Mesothelial cell of epicardium (in vitro differentiated cells): ENCODE results near the gene HPCAL1. TPM values are rescaled to one million over a fixed set of nuclear protein-coding genes. Genes with fewer than 3 reads are reported as not detected.

ENCODE experiments used
- DNase-seq, 2 experiments: peaks; one replicate each; pipeline ENCODE4 v3.0.0; 2021; ENCODE audit warnings: low spot score in 2 of 2; ENCODE audit not compliant: unreplicated experiment in 2 of 2
- H3K27ac Mint-ChIP-seq: 2 replicates; pipeline ENCODE4 v1.8.0; 2021; ENCODE audit warnings: mixed read lengths
- H3K27me3 Mint-ChIP-seq: 2 replicates; pipeline ENCODE4 v1.8.0; 2021; ENCODE audit warnings: low read depth, mixed read lengths
- H3K36me3 Mint-ChIP-seq: 2 replicates; pipeline ENCODE4 v1.8.0; 2021; ENCODE audit warnings: mixed read lengths
- H3K4me1 Mint-ChIP-seq: 2 replicates; pipeline ENCODE4 v1.8.0; 2021; ENCODE audit warnings: mixed read lengths
- H3K4me3 Mint-ChIP-seq: 2 replicates; pipeline ENCODE4 v1.8.0; 2021; ENCODE audit warnings: mild to moderate bottlenecking, moderate library complexity, mixed read lengths
- H3K9me3 Mint-ChIP-seq: 2 replicates; pipeline ENCODE4 v1.8.0; 2021; ENCODE audit warnings: mixed read lengths
- CTCF ChIP-seq: fragments of 200-600 bp; sonication (generic); IDR thresholded peaks from one replicate; pipeline ENCODE4 v1.5.0; 2021; ENCODE audit warnings: antibody characterized with exemption; ENCODE audit not compliant: unreplicated experiment
- total RNA-seq: library from RNA; stranded (reverse); gene quantifications from 3 replicates; pipeline ENCODE4 v1.2.1, GENCODE V29; 2021

The HPCAL1 gene
- total RNA-seq, 1 donor from 2014 or later = 17.5 TPM

GRCh38 chr2:10378189-10378588 lies 75.5 kb downstream of the HPCAL1 start:
- no peak for TF ChIP-seq CTCF
- no peak for DNase-seq
- no peak overlapping the region for H3K4me3 Mint-ChIP-seq
- no peak overlapping the region for H3K27ac Mint-ChIP-seq
- H3K4me1 Mint-ChIP-seq = peaks cover 4% of the 10 kb centered on the region
- H3K36me3 Mint-ChIP-seq = no peaks in the 10 kb centered on the region
- H3K27me3 Mint-ChIP-seq = no peaks in the 10 kb centered on the region
- no peaks in the 10 kb centered on the region for H3K9me3 Mint-ChIP-seq

- Mint-ChIP-seq H3K9me3 (no peaks in the 10 kb centered on the region), H3K27ac (no peak overlapping the region), H3K27me3 (no peaks in the 10 kb centered on the region), H3K36me3 (no peaks in the 10 kb centered on the region), H3K4me1 (peaks cover 4% of the 10 kb centered on the region), H3K4me3 (no peak overlapping the region)
- TF ChIP-seq CTCF = no peak
- DNase-seq = no peak
Observed at GRCh38 chr2:10380048-10380926, 77.6 kb downstream of the HPCAL1 start.

GRCh38 chr2:10381997-10382353 lies 79.3 kb downstream of the HPCAL1 start:
- H3K27me3 Mint-ChIP-seq = no peaks in the 10 kb centered on the region
- no peak for DNase-seq
- no peak for TF ChIP-seq CTCF
- H3K4me3 Mint-ChIP-seq = no peak overlapping the region
- no peaks in the 10 kb centered on the region for H3K9me3 Mint-ChIP-seq
- H3K4me1 Mint-ChIP-seq = peaks cover 4% of the 10 kb centered on the region
- no peak overlapping the region for H3K27ac Mint-ChIP-seq
- H3K36me3 Mint-ChIP-seq = no peaks in the 10 kb centered on the region

- peaks cover 4% of the 10 kb centered on the region for H3K4me1 Mint-ChIP-seq
- H3K27me3 Mint-ChIP-seq = no peaks in the 10 kb centered on the region
- no peaks in the 10 kb centered on the region for H3K36me3 Mint-ChIP-seq
- no peaks in the 10 kb centered on the region for H3K9me3 Mint-ChIP-seq
- H3K4me3 Mint-ChIP-seq = no peak overlapping the region
- H3K27ac Mint-ChIP-seq = no peak overlapping the region
- no peak for DNase-seq
- TF ChIP-seq CTCF = no peak
Observed at GRCh38 chr2:10382354-10383061, 79.8 kb downstream of the HPCAL1 start.

GRCh38 chr2:10383960-10384734 lies 81.4 kb downstream of the HPCAL1 start:
- Mint-ChIP-seq H3K27me3 (no peaks in the 10 kb centered on the region), H3K27ac (no peak overlapping the region), H3K36me3 (no peaks in the 10 kb centered on the region), H3K9me3 (no peaks in the 10 kb centered on the region), H3K4me1 (peaks cover 4% of the 10 kb centered on the region), H3K4me3 (no peak overlapping the region)
- TF ChIP-seq CTCF = no peak
- DNase-seq = no peak
